Inferior parietal cortex (tissue), 1 donor: ENCODE measurements around the gene IFIT1B.

Experiments used
- DNase-seq: peaks from one replicate; pipeline ENCODE4 v3.0.0-alpha.2; 2016; ENCODE audit errors: extremely low spot score

IFIT1B gene

GRCh38 chr10:89348975-89349374 lies 28.9 kb upstream of the IFIT1B start:
- no peak for DNase-seq

DNA sequence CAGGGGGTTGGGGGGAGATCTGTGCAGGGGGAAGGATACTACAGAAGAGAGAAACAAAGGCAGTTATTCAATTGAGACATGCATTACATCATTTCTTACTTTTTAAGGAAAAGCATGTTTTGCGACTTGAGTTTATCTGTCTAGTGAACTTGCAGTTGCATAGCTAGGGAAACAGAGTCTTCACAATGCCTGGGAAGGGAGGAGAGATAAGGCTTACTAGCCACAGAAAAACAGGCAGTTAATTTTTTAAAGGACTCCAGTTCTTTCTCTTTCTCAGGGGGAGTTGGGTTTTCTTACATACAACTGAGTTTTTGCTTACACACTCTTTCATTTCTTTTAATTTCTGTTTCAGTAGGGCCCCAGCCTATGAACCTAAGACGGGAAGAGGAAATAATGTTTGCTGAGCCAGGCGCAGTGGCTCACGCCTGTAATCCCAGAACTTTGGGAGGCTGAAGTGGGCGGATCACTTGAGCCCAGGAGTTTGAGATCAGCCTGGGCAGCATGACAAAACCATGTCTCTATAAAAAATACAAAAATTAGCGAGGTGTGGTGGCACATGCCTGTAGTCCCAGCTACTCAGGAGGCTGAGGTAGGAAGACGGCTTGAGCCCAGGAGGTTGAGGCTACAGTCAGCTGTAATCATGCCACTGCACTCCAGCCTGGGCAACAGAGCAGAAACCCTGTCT lies 27.1 kb upstream of the IFIT1B start:
- DNase-seq = peak; percentile 26

DNA sequence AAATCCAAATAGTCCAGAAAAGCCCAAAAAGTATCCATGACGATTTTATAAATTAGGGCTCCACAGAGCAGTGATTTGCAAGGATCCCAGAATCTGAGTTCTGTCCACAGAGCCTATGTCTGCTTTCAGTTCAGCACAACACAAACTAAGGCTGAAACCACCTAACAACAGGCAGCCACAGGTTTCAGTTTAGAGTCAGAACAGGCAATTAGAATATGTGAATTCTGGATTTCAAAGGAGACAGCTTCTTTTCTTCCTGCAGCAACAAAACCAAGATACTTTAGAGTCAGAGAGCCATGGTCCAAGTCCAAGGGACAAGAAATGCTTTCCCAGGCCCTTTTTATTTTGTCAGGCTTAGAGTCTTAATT lies 26.5 kb upstream of the IFIT1B start:
- peak; percentile 30 for DNase-seq

- DNase-seq = peak; percentile 10
Observed at GRCh38 chr10:89351780-89352597, 25.9 kb upstream of the IFIT1B start.

GRCh38 chr10:89352802-89353201 lies 25.1 kb upstream of the IFIT1B start:
- DNase-seq = no peak

- no peak for DNase-seq
Observed at GRCh38 chr10:89355394-89355931, 22.4 kb upstream of the IFIT1B start.

GRCh38 chr10:89357096-89357495 lies 20.8 kb upstream of the IFIT1B start:
- no peak for DNase-seq

- DNase-seq = no peak
Observed at GRCh38 chr10:89357975-89358374, 19.9 kb upstream of the IFIT1B start.

GRCh38 chr10:89360157-89360556 lies 17.7 kb upstream of the IFIT1B start:
- no peak for DNase-seq

DNA sequence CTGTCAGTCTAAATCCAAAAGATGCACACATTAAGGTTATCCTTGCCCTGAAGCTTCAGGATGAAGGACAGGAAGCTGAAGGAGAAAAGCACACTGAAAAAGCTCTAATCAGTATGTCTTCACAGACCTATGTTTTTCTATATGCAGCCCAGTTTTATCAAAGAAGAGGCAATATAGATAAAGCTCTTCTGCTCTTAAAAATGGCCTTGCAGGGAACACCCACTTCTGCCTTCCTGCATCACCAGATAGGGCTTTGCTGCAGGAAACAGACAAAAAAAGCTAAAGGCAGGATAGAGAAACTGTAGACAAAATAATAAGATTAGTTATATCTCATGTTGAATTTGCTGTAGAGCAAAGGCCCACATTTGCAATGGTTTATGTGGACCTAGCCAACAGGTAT lies 14.9 kb upstream of the IFIT1B start:
- no peak for DNase-seq

- DNase-seq = no peak
Observed at GRCh38 chr10:89363729-89364442, 14.0 kb upstream of the IFIT1B start.

- no peak for DNase-seq
Observed at GRCh38 chr10:89364531-89364930, 13.3 kb upstream of the IFIT1B start.

- no peak for DNase-seq
Observed at GRCh38 chr10:89367529-89367928, 10.3 kb upstream of the IFIT1B start.

- DNase-seq = no peak
Observed at GRCh38 chr10:89368129-89368528, 9.7 kb upstream of the IFIT1B start.

GRCh38 chr10:89369156-89370105 lies 8.4 kb upstream of the IFIT1B start:
- DNase-seq = no peak

GRCh38 chr10:89371079-89371478 lies 6.8 kb upstream of the IFIT1B start:
- no peak for DNase-seq

DNA sequence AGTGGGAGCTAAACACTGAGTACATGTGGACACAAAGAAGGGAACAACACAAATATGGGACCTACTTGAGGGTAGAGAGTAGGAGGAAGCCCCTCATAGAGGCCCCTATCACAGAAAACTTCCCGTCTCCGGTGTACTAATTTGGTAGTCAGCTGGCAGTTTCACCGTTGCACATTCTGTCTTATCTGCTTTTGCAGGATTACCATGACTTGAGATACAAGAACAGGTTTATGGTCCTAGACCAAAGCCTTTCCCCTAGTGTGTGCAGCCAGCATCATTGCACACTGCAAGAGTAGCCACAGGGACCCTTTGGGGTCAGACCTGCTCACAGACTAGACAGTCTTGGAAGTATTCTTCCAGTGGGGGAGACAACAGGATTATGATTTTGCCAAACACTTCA lies 5.9 kb upstream of the IFIT1B start:
- no peak for DNase-seq

DNA sequence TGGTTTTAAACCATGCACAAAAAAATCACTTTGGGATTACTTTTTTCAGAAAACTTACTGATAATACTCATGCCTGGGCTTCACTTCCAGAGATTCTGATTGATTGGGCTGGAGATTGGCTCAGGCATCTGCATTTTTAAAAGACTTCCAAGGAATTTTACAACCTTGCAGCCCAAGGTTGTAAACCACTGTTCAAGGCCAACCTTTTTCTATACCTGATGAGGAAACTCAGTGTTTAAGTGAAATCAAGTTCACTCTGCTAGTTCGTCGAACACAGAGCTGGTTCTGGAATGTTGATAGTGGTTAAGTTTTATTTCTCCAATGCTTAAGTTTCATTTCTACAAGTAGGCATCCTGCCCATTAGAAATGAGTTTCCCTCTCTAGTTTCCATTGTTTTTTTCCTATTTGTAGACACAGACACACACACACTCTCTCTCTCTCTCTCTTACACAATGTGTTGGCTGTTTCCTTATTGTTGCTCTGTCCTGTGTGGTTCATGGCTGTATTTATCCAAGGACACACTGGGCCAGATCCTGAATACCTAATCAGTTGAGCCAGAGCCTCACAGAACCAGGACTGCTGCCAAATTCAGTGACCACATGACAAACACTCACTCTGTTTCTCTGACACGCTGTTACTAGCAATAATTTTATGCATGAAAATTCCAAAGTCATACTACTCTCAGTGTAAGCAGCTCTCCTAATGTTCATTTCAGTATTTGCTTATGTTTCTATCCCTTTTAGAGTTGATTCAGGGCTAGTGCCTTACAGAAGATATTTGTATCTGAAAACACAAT lies 3.7 kb upstream of the IFIT1B start:
- DNase-seq = peak; percentile 96

DNA sequence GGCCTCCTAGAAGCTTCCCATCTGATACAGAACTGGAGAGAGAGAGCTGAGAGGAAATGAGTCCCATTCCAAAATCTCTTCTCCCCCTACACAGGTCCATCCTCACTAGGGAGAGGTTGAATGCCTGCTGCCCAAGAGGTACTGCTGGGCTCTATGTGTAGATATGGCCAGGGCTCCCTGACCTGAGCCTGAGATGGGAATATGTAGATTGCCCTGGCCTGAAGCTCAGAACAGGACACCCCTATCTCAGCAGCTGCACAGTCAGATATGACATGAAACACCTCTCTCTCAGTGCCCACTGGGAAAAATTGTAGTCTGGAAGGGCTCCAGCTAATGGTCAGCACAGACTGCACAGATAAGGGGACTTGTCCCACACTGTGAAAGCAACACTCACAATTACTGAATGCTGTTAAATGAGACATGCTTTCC lies 3.1 kb upstream of the IFIT1B start:
- peak; percentile 49 for DNase-seq

DNA sequence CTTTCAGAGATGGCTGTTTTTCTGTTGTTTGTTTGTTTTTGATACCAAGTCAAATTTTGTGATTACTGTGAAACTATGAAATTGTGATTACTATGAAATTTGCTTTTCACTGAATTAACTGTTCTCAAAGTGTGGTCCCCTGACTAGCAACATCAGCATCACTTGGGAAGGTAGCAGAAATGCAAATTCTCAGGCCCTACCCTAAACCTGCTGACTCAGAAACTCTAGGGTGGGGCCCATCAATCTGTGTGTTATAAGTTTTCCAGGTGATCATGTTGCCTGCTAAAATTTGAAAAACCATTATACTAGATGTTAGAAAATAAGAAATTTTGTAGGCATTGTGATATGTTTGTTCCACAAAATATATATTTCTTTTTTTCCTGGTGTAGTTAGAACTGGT lies 1.2 kb downstream of the IFIT1B start:
- DNase-seq = no peak
